K562 (cell line): Measurements from ENCODE around the gene STARD3NL. TPM values are rescaled to one million over a fixed set of nuclear protein-coding genes. Genes with fewer than 3 reads are reported as not detected.
"Not testable (repeated sequence)": the region's sequence is repeated elsewhere in the genome, so short reads cannot be mapped to it uniquely, and the experiment has no call there.

Experiments
- ATAC-seq: fragments of 200-7000 bp; cut with Tn5 transposase; 3 replicates; pipeline ENCODE4 v1.9.1; 2020; ENCODE audit warnings: moderate library complexity
- BruUV-seq: library from RNA; stranded (reverse); fragments of 400-500 nt; replicated peaks from 2 replicates; lab custom pipeline; 2021; lab: Mats Ljungman, UMichigan
- CTCF ChIA-PET: fragments of 300-600 bp; formaldehyde crosslinking; extraction: SDS; loops from one replicate; lab custom pipeline; 2021; ENCODE audit warnings: low intra/inter-chr PET ratio; lab: Yijun Ruan, JAX
- POLR2A ChIA-PET: fragments of 300-600, 350-650 bp; sonication (Branson Sonifier 250); formaldehyde crosslinking; extraction: SDS; loops from one replicate; lab custom pipeline; 2021; ENCODE audit warnings: antibody characterized with exemption, inconsistent platforms; lab: Yijun Ruan, JAX
- DNase-seq, 4 experiments: peaks; one replicate each; pipeline versions ENCODE4 v3.0.0 to v3.0.0-alpha.2; 2011 to 2018; ENCODE audit warnings: low spot score in 3 of 4, mixed read lengths in 3 of 4; ENCODE audit errors: extremely low read depth in 1 of 4
- FAIRE-seq: peaks from 2 replicates; lab custom pipeline; 2011; peaks lifted over from hg19 to GRCh38; lab: Jason Lieb, UNC
- H2AFZ ChIP-seq: 2 replicates; pipeline ENCODE4 v1.6.0; 2011; ENCODE audit warnings: low read depth, low read length, control low read depth, inconsistent platforms
- H3K27ac ChIP-seq: fragments of 200-600 bp; 3 replicates; pipeline ENCODE4 v1.8.0; 2011; ENCODE audit warnings: low read depth, mild to moderate bottlenecking, control low read depth, inconsistent platforms, low read length, moderate library complexity, mixed read lengths; ENCODE audit errors: extremely low read depth
- H3K27me3 ChIP-seq, 2 experiments: fragments of 300-600 bp in 1 of 2; 2 replicates in 1 of 2; 3 replicates in 1 of 2; pipeline versions ENCODE4 v1.6.0 to v1.8.0; 2011; ENCODE audit warnings: inconsistent platforms in 2 of 2, low read length in 2 of 2, mild to moderate bottlenecking in 1 of 2, mixed read lengths in 1 of 2, moderate library complexity in 1 of 2; ENCODE audit not compliant: control insufficient read depth in 2 of 2, insufficient read depth in 2 of 2
- H3K36me3 ChIP-seq: fragments of 300-600 bp; 3 replicates; pipeline ENCODE4 v1.8.0; 2011; ENCODE audit warnings: mild to moderate bottlenecking, low read length, inconsistent platforms; ENCODE audit not compliant: control insufficient read depth, insufficient read depth
- H3K4me1 ChIP-seq, 2 experiments: fragments of 200-600 bp in 1 of 2; replicated peaks in 1 of 2; 2 replicates in 1 of 2; 3 replicates in 1 of 2; pipeline versions ENCODE4 v1.5.1 to v1.8.0; 2011; ENCODE audit warnings: inconsistent platforms in 2 of 2, low read length in 2 of 2, mild to moderate bottlenecking in 1 of 2, mixed read lengths in 1 of 2, moderate library complexity in 1 of 2; ENCODE audit not compliant: control insufficient read depth in 2 of 2, insufficient read depth in 2 of 2
- H3K4me2 ChIP-seq: 2 replicates; pipeline ENCODE4 v1.6.1; 2011; ENCODE audit warnings: low read length, control low read depth, inconsistent platforms, mixed read lengths; ENCODE audit not compliant: insufficient read depth
- H3K4me3 ChIP-seq: fragments of 200-600 bp; sonication (generic), shearing (Covaris generic); 2 replicates; pipeline ENCODE4 v1.5.1; 2016; ENCODE audit warnings: control low read depth, inconsistent platforms
- H3K79me2 ChIP-seq: fragments of 200-600 bp; 3 replicates; pipeline ENCODE4 v1.8.0; 2011; ENCODE audit warnings: low read length, inconsistent platforms; ENCODE audit not compliant: control insufficient read depth, insufficient read depth
- H3K9ac ChIP-seq, 2 experiments: 2 replicates each; pipeline versions ENCODE4 v1.6.0 to v1.6.1; 2011; ENCODE audit warnings: low read depth in 2 of 2, low read length in 2 of 2, control low read depth in 1 of 2, inconsistent platforms in 1 of 2, mild to moderate bottlenecking in 1 of 2, mixed read lengths in 1 of 2; ENCODE audit not compliant: insufficient read depth in 1 of 2
- H3K9me1 ChIP-seq: one replicate; pipeline ENCODE4 v1.6.0; 2011; ENCODE audit warnings: inconsistent platforms, mild to moderate bottlenecking, low read length, moderate library complexity; ENCODE audit not compliant: control insufficient read depth, insufficient read depth
- H3K9me3 ChIP-seq: replicated peaks from 2 replicates; pipeline ENCODE4 v1.5.1; 2011; ENCODE audit warnings: low read depth, low read length, inconsistent platforms; ENCODE audit not compliant: control insufficient read depth, insufficient read depth
- H4K20me1 ChIP-seq: replicated peaks from 2 replicates; pipeline ENCODE4 v1.6.1; 2011; ENCODE audit warnings: low read length, inconsistent platforms, mixed read lengths; ENCODE audit not compliant: control insufficient read depth, insufficient read depth
- ATF1 ChIP-seq, 2 experiments: fragments of 450-650 bp in 1 of 2; IDR thresholded peaks; 2 replicates each; pipeline ENCODE4 v1.6.1; 2016; ENCODE audit warnings: missing compliant biosample characterization in 1 of 2, missing genetic modification characterization in 1 of 2
- WGBS: fragments of 100-300 bp; shearing (Covaris generic); methylation state at CpG from one replicate; pipeline ENCODE4 v1.1.6; 2016; ENCODE audit warnings: low coverage, mixed read lengths; ENCODE audit not compliant: insufficient coverage; ENCODE audit errors: missing lambda C conversion rate; 5-methylcytosine and 5-hydroxymethylcytosine counted together
- in situ Hi-C: fragments of 300-500 bp; cut with MboI; formaldehyde crosslinking; loops from 4 replicates; pipeline ENCODE4 v1.15.0; 2018; ENCODE audit warnings: inconsistent platforms, mixed read lengths
- intact Hi-C: fragments of 100-400 bp; cut with micrococcal nuclease; formaldehyde crosslinking; loops from 2 replicates; pipeline ENCODE4 v1.14.2; 2022
- polyA plus RNA-seq, 8 experiments: library from polyadenylated mRNA; depleted of rRNA in 4 of 8; stranded (reverse) in 5 of 8; unstranded in 3 of 8; fragments of >200 nt; fragmentation: Nextera tagmentation in 2 of 8; fragmentation: Illumina TruSeq in 1 of 8; extraction: Ambion mirVana in 2 of 8; extraction: Trizol in 1 of 8; gene quantifications; 2 replicates each; pipeline versions ENCODE4 v1.2.1 to v1.2.3, GENCODE V29; 2011 to 2014; ENCODE audit warnings: inconsistent platforms in 1 of 8, missing spikeins in 1 of 8
- total RNA-seq, 7 experiments: library from RNA; depleted of rRNA in 6 of 7; stranded (reverse); fragments of >200 nt in 6 of 7; fragmentation: Illumina TruSeq in 2 of 7; extraction: Trizol in 2 of 7; gene quantifications; 2 replicates each; pipeline versions ENCODE4 v1.2.1 to v1.2.3, GENCODE V29; 2011 to 2021; ENCODE audit warnings: low replicate concordance in 1 of 7
- TF ChIP-seq, protein P1 (sequence below): fragments of 450-650 bp; IDR thresholded peaks from 2 replicates; pipeline ENCODE4 v1.6.1; 2016; ENCODE audit warnings: mild to moderate bottlenecking, moderate library complexity

Gene STARD3NL
- total and polyA plus RNA-seq, 9 of the 15 experiments (the other 6 are each of a cell fraction or from before 2014, with no cell fraction given), result 42.2 to 90.0 (median 57.6) TPM

- H3K4me1 ChIP-seq; H3K36me3 ChIP-seq; H3K9ac ChIP-seq; H3K79me2 ChIP-seq; FAIRE-seq; H3K4me3 ChIP-seq; DNase-seq; CTCF ChIA-PET; H3K9me1 ChIP-seq; intact Hi-C loops; BruUV-seq; in situ Hi-C loops; H3K27ac ChIP-seq; H3K4me2 ChIP-seq; H3K27me3 ChIP-seq; POLR2A ChIA-PET; H4K20me1 ChIP-seq; H3K9me3 ChIP-seq; TF ChIP-seq ATF1 (CRISPR knock-in tag; IDR thresholded peaks at IDR 0.05): not testable (repeated sequence)
- ATAC-seq, result peak; percentile 63
- WGBS, result 16% methylated on average over 7 of the region's 8 CpGs
- peak overlapping the region; percentile 55; the same call in 1 of the 2 replicates for H2AFZ ChIP-seq
- TF ChIP-seq, protein P1, sequence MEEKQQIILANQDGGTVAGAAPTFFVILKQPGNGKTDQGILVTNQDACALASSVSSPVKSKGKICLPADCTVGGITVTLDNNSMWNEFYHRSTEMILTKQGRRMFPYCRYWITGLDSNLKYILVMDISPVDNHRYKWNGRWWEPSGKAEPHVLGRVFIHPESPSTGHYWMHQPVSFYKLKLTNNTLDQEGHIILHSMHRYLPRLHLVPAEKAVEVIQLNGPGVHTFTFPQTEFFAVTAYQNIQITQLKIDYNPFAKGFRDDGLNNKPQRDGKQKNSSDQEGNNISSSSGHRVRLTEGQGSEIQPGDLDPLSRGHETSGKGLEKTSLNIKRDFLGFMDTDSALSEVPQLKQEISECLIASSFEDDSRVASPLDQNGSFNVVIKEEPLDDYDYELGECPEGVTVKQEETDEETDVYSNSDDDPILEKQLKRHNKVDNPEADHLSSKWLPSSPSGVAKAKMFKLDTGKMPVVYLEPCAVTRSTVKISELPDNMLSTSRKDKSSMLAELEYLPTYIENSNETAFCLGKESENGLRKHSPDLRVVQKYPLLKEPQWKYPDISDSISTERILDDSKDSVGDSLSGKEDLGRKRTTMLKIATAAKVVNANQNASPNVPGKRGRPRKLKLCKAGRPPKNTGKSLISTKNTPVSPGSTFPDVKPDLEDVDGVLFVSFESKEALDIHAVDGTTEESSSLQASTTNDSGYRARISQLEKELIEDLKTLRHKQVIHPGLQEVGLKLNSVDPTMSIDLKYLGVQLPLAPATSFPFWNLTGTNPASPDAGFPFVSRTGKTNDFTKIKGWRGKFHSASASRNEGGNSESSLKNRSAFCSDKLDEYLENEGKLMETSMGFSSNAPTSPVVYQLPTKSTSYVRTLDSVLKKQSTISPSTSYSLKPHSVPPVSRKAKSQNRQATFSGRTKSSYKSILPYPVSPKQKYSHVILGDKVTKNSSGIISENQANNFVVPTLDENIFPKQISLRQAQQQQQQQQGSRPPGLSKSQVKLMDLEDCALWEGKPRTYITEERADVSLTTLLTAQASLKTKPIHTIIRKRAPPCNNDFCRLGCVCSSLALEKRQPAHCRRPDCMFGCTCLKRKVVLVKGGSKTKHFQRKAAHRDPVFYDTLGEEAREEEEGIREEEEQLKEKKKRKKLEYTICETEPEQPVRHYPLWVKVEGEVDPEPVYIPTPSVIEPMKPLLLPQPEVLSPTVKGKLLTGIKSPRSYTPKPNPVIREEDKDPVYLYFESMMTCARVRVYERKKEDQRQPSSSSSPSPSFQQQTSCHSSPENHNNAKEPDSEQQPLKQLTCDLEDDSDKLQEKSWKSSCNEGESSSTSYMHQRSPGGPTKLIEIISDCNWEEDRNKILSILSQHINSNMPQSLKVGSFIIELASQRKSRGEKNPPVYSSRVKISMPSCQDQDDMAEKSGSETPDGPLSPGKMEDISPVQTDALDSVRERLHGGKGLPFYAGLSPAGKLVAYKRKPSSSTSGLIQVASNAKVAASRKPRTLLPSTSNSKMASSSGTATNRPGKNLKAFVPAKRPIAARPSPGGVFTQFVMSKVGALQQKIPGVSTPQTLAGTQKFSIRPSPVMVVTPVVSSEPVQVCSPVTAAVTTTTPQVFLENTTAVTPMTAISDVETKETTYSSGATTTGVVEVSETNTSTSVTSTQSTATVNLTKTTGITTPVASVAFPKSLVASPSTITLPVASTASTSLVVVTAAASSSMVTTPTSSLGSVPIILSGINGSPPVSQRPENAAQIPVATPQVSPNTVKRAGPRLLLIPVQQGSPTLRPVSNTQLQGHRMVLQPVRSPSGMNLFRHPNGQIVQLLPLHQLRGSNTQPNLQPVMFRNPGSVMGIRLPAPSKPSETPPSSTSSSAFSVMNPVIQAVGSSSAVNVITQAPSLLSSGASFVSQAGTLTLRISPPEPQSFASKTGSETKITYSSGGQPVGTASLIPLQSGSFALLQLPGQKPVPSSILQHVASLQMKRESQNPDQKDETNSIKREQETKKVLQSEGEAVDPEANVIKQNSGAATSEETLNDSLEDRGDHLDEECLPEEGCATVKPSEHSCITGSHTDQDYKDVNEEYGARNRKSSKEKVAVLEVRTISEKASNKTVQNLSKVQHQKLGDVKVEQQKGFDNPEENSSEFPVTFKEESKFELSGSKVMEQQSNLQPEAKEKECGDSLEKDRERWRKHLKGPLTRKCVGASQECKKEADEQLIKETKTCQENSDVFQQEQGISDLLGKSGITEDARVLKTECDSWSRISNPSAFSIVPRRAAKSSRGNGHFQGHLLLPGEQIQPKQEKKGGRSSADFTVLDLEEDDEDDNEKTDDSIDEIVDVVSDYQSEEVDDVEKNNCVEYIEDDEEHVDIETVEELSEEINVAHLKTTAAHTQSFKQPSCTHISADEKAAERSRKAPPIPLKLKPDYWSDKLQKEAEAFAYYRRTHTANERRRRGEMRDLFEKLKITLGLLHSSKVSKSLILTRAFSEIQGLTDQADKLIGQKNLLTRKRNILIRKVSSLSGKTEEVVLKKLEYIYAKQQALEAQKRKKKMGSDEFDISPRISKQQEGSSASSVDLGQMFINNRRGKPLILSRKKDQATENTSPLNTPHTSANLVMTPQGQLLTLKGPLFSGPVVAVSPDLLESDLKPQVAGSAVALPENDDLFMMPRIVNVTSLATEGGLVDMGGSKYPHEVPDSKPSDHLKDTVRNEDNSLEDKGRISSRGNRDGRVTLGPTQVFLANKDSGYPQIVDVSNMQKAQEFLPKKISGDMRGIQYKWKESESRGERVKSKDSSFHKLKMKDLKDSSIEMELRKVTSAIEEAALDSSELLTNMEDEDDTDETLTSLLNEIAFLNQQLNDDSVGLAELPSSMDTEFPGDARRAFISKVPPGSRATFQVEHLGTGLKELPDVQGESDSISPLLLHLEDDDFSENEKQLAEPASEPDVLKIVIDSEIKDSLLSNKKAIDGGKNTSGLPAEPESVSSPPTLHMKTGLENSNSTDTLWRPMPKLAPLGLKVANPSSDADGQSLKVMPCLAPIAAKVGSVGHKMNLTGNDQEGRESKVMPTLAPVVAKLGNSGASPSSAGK, result 0 out of 2 replicates have a peak, but pooled peaks have one; percentile 15
- peak; percentile 41 for TF ChIP-seq ATF1 (tag; IDR thresholded peaks at IDR 0.05)
These were observed 81.1 kb downstream of the STARD3NL start for GRCh38 chr7:38259157-38259556.
